Measurements from ENCODE around the gene SCUBE2. TPM values are rescaled to one million over a fixed set of nuclear protein-coding genes. Genes with fewer than 3 reads are reported as not detected.

SCUBE2 gene
- total RNA-seq, 8 experiments from 2014 or later: 0.94 to 25.4 (median 3.4) TPM

DNA sequence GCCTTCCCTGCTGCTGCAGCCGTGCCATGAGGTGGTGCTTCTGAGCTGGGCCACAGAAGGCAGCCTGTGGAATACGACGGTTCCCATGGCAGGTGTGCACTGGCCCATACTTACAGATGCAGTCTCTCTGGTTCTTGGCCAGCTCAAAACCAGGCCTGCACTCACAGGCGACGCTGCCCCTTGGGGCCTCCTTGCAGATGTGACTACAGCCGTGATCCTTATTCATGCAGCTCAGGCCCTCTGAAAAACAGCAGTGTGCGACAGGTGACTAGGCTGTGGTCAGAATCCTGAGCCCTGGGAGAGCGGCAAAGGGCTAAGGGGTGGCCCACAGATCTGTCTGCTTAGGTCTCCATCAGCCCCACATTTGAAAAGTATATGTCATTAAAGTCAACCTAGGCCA lies 22.1 kb downstream of the SCUBE2 start:
- H3K27ac ChIP-seq: no peak overlapping the region
- no peak for ATAC-seq (replicated peaks in 6 of 8)
- no peak overlapping the region for H3K4me3 ChIP-seq
- 79 to 100% (median 92%) methylated on average over 1 to 4 of the region's 8 CpGs; no CpG with 5 or more reads in 6 of the 10 experiments for WGBS, 10 experiments
- in situ Hi-C loops (cut with MboI; ENCODE audit: low pct_unique_long_range_greater_than_20kb in 2 of 9, low sequenced_read_pairs in 9 of 9, unreplicated experiment in 9 of 9): no loop called here
- peaks cover 15 to 17% of the 10 kb centered on the region in 2 donors for H3K4me1 ChIP-seq (replicated peaks in 1 of 2)

DNA sequence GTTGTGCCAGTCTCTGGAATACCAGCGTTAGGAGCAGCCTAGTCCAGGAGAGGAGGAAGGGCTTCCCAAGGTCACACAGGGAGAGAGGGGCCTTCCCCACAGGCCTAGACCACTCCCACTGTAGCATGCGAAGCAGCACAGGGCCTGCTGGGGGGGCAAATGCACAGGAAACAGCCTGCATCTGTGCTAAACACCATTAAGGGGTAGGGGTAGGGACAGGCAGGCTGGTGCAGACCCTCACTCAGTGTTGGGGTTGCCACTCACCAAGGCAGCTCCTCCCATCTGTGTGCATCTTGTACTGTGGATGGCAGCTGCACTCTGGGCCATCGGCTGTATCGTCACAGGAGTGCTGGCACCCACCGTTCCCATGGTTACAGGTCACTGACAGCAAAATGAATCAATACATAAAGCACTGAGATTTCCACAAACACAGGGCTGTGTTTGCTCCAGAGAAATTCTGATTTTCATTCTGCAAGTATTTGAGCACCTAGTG lies 24.9 kb downstream of the SCUBE2 start:
- WGBS, 10 experiments: 0 to 100% (median 28%) methylated on average over 1 to 2 of the region's 5 CpGs; no CpG with 5 or more reads in 6 of the 10 experiments
- peak in 6 of 8 experiments; percentile 22 to 98 (median 98) for ATAC-seq (replicated peaks in 6 of 8)
- Histone ChIP-seq H3K27ac (peak overlapping the region; percentile 64 to 82), H3K4me3 (no peak overlapping the region), H3K4me1 (replicated peaks in 1 of 2) (peaks cover 15 to 17% of the 10 kb centered on the region in 2 donors)
- in situ Hi-C loops (cut with MboI; ENCODE audit: low pct_unique_long_range_greater_than_20kb in 2 of 9, low sequenced_read_pairs in 9 of 9, unreplicated experiment in 9 of 9): no loop called here

DNA sequence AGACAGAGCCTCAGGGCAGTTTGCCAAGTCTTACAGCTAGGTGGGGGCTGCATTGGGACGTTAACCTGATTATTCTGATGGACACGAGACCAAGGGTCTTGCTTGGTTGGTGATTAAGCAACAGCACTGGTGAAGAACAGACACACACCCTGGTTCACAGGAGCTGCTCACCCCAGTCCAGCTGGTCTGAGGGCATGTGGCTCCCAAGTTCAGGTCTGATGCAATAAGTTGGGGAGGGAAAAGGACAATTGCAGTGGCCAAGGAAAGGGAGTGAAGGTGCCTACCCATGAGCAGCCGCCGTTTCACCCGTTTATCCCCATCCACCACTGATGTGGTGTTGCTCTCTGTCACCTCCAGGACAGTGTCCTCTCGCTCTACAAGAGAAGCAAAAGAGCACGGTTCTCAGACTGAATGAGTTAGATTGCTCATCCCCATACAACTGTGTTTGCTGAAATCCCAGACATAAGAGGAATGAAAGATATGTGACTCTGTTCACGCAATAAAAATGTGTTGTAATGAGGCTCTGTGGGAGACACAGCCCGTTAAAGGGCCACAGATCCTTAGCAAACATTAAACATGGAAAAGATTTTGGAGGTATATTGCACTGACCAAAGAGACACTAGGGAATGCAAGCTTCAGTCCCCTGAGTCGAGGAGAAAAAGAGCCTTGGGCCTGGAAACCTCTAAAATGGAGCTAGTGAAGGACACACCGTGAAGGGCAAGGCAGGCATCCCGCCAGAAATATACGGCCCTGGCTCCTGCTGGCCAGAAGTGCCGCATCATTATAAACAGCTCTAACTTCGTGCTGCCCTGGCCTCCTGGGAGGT lies 25.6 kb downstream of the SCUBE2 start:
- peaks cover 15 to 17% of the 10 kb centered on the region in 2 donors for H3K4me1 ChIP-seq (replicated peaks in 1 of 2)
- ATAC-seq (replicated peaks in 6 of 8): no peak
- in situ Hi-C loops (cut with MboI; ENCODE audit: low pct_unique_long_range_greater_than_20kb in 2 of 9, low sequenced_read_pairs in 9 of 9, unreplicated experiment in 9 of 9): no loop called here
- H3K27ac ChIP-seq: peak overlapping the region; percentile 64 to 82
- WGBS, 10 experiments: 77 to 97% (median 89%) methylated on average over 2 to 9 of the region's 15 CpGs; no CpG with 5 or more reads in 2 of the 10 experiments
- H3K4me3 ChIP-seq: no peak overlapping the region

DNA sequence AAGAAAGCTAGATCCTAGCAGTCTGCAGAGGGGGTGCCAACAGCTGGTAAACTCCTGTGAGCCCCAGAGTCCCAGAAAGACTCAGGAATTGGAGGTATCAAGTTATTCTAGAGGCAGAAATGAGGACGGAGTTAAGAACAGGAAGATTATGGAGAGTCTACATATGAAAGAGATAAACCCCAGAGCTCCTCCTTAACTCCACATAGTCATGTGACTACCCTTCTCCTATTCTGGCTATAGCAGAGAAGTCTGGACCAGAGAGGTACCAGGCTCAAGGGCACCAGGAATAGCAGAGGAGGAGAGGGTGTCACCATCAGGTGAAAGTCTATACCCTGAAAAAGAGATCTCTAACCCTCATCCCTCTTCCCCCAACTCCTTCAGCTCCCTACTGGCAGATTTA lies 29.6 kb downstream of the SCUBE2 start:
- no peak for ATAC-seq (replicated peaks in 6 of 8)
- in situ Hi-C loops (cut with MboI; ENCODE audit: low pct_unique_long_range_greater_than_20kb in 2 of 9, low sequenced_read_pairs in 9 of 9, unreplicated experiment in 9 of 9): no loop called here
- H3K4me1 ChIP-seq (replicated peaks in 1 of 2): peaks cover 10 to 11% of the 10 kb centered on the region in 2 donors
- 80 to 100% (median 100%) methylated on average over 1 of the region's 1 CpG; no CpG with 5 or more reads in 4 of the 10 experiments for WGBS, 10 experiments
- H3K27ac ChIP-seq: no peak overlapping the region
- no peak overlapping the region for H3K4me3 ChIP-seq

DNA sequence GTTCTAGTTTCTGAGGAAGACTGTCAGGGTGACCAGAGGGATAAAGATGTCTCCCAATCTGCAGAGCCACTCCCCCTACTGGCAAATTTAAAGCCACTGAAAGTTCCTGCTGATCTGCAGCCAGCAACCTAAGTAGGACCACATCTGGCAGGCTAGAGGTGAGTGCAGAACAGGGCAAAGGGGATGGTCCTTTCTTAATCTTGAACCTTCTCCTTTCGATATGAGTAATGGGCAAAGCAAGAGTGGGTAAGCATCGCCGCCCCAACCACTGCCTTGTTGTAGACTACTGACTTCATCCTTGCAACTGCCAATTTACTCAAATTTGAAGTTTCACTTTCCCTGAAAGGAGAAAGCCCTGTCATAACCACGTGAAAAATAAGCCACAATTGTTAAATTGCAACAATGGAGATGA lies 30.7 kb downstream of the SCUBE2 start:
- Histone ChIP-seq H3K4me1 (replicated peaks in 1 of 2) (peaks cover 0 to under 1% of the 10 kb centered on the region in 2 donors), H3K27ac (no peak overlapping the region), H3K4me3 (no peak overlapping the region)
- WGBS, 10 experiments: 14 to 100% (median 80%) methylated on average over 1 to 3 of the region's 4 CpGs; no CpG with 5 or more reads in 5 of the 10 experiments
- in situ Hi-C loops (cut with MboI; ENCODE audit: low pct_unique_long_range_greater_than_20kb in 2 of 9, low sequenced_read_pairs in 9 of 9, unreplicated experiment in 9 of 9): no loop called here
- ATAC-seq (replicated peaks in 6 of 8): no peak

DNA sequence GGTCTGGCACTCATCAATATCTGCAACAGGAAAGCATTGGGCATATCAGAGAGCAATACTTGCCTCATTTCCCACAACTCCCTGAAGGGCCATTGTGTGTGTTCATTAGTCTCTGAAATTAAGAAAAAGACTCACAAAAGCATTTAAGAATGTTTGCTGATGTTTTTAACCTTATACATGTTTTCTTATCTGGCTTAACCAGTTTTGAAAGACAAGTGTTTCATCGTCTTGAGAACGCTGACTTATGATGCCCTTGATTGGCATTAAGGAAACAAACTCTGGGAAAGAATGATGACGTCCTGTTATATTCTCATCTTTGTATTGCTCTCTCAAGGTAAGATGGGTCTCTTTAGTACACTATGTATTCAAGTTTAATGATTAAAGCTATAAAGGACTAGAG lies 32.0 kb downstream of the SCUBE2 start:
- no peak overlapping the region for H3K27ac ChIP-seq
- no peaks in the 10 kb centered on the region for H3K4me1 ChIP-seq (replicated peaks in 1 of 2)
- in situ Hi-C loops (cut with MboI; ENCODE audit: low pct_unique_long_range_greater_than_20kb in 2 of 9, low sequenced_read_pairs in 9 of 9, unreplicated experiment in 9 of 9): no loop called here
- 80 to 100% (median 90%) methylated on average over 2 to 3 of the region's 3 CpGs; no CpG with 5 or more reads in 3 of the 10 experiments for WGBS, 10 experiments
- H3K4me3 ChIP-seq: no peak overlapping the region
- no peak for ATAC-seq (replicated peaks in 6 of 8)

DNA sequence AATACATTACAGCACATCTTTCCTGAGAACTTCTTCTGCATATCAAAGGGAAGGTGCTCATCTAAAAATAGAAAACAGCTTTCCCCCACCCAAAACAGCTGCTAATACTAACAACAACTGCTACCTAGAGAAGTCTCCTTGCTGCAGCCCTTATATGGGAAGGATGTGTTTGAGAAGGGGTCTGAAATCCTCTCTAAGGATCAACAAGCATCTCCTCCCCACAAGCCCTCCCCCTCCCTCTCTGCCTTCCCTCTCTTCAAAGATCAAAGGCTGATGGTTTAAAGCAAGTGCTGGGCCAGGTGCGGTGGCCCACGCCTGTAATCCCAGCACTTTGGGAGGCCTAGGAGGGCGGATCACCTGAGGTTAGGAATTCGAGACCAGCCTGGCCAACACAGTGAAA lies 33.5 kb downstream of the SCUBE2 start:
- H3K27ac ChIP-seq: no peak overlapping the region
- WGBS, 10 experiments: 100% methylated on average over 1 of the region's 4 CpGs; no CpG with 5 or more reads in 8 of the 10 experiments
- H3K4me1 ChIP-seq (replicated peaks in 1 of 2): no peaks in the 10 kb centered on the region
- no peak for ATAC-seq (replicated peaks in 6 of 8)
- in situ Hi-C loops (cut with MboI; ENCODE audit: low pct_unique_long_range_greater_than_20kb in 2 of 9, low sequenced_read_pairs in 9 of 9, unreplicated experiment in 9 of 9): no loop called here
- no peak overlapping the region for H3K4me3 ChIP-seq

DNA sequence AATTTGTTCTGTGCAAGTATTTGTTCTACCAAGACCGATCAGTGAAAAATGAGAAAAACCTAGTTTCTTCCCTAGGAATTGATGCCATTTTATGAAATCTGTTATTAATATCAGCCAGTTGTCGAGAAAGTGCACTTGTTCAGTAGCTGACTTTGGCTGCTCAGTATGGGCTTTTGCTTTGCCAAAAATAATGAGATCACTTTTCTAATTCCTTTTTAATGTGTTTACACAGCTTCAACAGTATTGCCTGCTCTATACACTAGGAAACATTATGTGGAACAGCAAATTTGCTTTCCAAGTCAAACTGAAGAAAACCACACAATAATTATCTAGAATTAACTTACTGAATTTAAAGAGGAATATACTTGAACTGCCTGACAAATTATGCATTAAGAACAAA lies 34.4 kb downstream of the SCUBE2 start:
- in situ Hi-C loops (cut with MboI; ENCODE audit: low pct_unique_long_range_greater_than_20kb in 2 of 9, low sequenced_read_pairs in 9 of 9, unreplicated experiment in 9 of 9): no loop called here
- WGBS, 10 experiments: 0 to 100% (median 54%) methylated on average over 1 to 2 of the region's 2 CpGs
- peak in 1 of 8 experiments; percentile 70 for ATAC-seq (replicated peaks in 6 of 8)
- H3K27ac ChIP-seq: no peak overlapping the region
- no peak overlapping the region for H3K4me3 ChIP-seq
- H3K4me1 ChIP-seq (replicated peaks in 1 of 2): no peaks in the 10 kb centered on the region

DNA sequence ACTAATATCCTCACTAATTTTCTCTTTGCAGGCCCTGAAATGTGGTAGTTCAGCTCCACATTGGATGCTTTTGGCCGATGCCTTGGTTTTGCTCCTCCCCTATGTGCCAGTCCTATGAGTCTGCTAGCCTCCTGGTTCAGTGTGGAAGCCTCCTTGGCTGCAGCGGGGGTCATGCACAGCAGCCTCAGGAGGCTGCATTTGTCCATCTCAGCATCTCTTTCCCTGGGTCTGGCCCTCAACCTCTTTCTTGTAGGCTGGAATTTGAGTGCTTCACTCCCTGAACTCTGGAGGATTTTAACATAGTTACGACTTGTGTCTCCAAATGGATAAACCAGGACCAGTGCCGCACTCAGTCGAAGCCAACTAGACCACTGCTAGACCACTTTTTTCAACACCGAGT lies 34.9 kb downstream of the SCUBE2 start:
- no peak overlapping the region for H3K27ac ChIP-seq
- in situ Hi-C loops (cut with MboI; ENCODE audit: low pct_unique_long_range_greater_than_20kb in 2 of 9, low sequenced_read_pairs in 9 of 9, unreplicated experiment in 9 of 9): no loop called here
- no peak overlapping the region for H3K4me3 ChIP-seq
- no peaks in the 10 kb centered on the region for H3K4me1 ChIP-seq (replicated peaks in 1 of 2)
- 38 to 100% (median 89%) methylated on average over 1 to 6 of the region's 6 CpGs for WGBS, 10 experiments
- no peak for ATAC-seq (replicated peaks in 6 of 8)

DNA sequence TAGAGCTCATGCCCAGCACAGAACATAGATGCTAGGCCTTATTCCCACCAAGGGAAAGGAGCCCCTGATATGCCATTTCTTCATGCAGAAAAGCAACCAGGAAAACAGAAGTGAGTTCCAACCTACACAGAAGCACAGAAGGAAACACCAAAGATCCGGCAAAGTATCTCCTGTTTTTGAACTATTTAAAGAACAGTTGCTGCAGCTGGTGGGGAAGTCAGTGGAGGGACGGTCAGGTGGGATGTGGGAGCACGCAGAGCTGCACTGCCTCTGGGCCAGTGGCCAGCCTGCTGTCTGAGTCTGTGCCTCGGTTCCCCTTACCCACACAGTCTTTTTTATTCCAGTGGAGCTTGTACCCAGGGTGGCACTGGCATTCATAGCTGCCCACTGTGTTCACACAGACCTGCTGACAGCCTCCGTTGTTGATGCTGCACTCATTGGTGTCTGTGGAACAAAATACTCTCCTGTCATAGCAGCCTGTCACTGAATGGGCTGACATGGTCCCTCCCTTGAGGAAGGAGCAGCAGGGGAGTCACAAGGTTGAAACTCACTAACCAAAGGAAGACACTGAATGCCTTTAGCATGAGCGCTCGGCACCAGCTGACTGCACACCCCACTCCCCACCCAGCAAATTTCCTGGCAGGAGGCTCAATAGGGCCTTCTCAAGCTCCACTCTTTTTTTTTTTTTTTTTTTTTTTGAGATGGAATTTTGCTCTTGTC lies 37.9 kb downstream of the SCUBE2 start:
- in situ Hi-C loops (cut with MboI; ENCODE audit: low pct_unique_long_range_greater_than_20kb in 2 of 9, low sequenced_read_pairs in 9 of 9, unreplicated experiment in 9 of 9): no loop called here
- 60 to 100% (median 90%) methylated on average over 1 to 5 of the region's 7 CpGs; no CpG with 5 or more reads in 3 of the 10 experiments for WGBS, 10 experiments
- peak in 6 of 8 experiments; percentile 21 to 90 (median 63) for ATAC-seq (replicated peaks in 6 of 8)
- Histone ChIP-seq H3K27ac (no peak overlapping the region), H3K4me1 (replicated peaks in 1 of 2) (peaks cover 0 to 9% of the 10 kb centered on the region in 2 donors), H3K4me3 (no peak overlapping the region)

DNA sequence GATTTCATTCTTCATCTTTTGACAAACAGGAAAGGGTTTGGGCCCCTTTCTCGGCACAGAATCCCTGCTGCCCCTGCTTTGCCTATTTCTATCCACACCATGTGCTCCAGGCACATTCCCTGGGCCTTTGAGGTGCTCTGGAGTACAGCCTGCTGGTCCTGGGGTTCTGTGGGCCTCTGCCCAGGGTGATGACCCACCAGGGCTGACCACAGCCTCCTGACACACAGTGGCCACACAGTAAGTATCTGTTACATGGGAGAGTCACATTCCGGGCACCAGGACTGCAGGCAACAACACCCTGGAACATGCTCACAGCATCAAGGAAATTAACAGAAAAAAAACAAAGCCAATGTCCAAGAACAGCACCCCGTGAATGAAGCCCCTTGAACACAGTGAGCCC lies 39.1 kb downstream of the SCUBE2 start:
- ATAC-seq (replicated peaks in 6 of 8): no peak
- H3K4me3 ChIP-seq: no peak overlapping the region
- 40 to 100% (median 82%) methylated on average over 1 to 3 of the region's 3 CpGs; no CpG with 5 or more reads in 5 of the 10 experiments for WGBS, 10 experiments
- in situ Hi-C loops (cut with MboI; ENCODE audit: low pct_unique_long_range_greater_than_20kb in 2 of 9, low sequenced_read_pairs in 9 of 9, unreplicated experiment in 9 of 9): no loop called here
- peaks cover 2 to 20% of the 10 kb centered on the region in 2 donors for H3K4me1 ChIP-seq (replicated peaks in 1 of 2)
- H3K27ac ChIP-seq: no peak overlapping the region

DNA sequence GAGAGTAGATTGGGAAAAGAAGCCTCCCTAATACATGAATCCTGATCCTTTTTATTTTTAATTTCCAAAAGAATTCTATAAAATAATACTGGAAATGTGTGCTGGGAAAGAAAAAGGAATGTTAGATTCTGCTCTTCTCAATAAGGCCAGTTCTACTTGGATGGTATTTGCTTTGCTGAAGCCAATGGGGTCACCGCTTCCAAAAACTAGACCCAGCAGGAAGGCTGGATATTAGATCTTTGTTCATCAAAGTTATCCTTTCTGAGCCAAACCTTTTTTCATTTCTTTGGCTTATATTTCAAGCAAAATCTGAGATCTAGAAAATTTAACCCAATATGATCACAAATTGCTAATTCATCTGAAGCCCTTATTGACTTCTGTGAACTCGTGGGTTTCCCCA lies 41.4 kb downstream of the SCUBE2 start:
- in situ Hi-C loops (cut with MboI; ENCODE audit: low pct_unique_long_range_greater_than_20kb in 2 of 9, low sequenced_read_pairs in 9 of 9, unreplicated experiment in 9 of 9): no loop called here
- no peak for ATAC-seq (replicated peaks in 6 of 8)
- peaks cover 2 to 25% of the 10 kb centered on the region in 2 donors for H3K4me1 ChIP-seq (replicated peaks in 1 of 2)
- no peak overlapping the region for H3K4me3 ChIP-seq
- no peak overlapping the region for H3K27ac ChIP-seq
- 83 to 100% (median 100%) methylated on average over 1 to 2 of the region's 2 CpGs; no CpG with 5 or more reads in 3 of the 10 experiments for WGBS, 10 experiments

DNA sequence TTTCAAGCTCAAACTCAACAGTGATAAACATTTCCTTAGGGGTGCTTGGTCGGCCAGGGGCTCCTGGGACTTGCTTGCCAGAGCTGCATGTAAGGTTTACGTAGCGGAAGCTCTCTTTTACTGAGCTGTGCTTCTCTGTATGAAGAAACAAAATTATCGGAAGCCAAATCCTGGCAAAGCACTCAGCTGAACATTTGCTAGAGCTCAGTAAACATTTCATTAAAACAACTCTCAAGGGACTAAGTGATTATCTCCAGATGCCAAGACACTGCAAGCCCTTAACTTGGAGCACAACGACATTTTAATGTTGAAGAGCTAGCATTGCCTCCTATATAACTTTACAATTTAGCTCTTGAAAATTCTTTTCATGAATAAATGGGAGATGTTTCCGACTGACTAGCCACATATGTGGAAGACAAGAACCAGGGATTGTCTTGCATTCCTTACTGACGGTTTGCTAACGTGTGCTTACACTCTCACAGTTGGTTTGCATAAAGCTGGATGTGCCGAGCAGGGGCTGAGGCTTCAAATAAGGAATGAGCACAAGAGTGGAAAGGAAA lies 43.4 kb downstream of the SCUBE2 start:
- in situ Hi-C loops (cut with MboI; ENCODE audit: low pct_unique_long_range_greater_than_20kb in 2 of 9, low sequenced_read_pairs in 9 of 9, unreplicated experiment in 9 of 9): no loop called here
- peak in 7 of 8 experiments; percentile 32 to 81 (median 59) for ATAC-seq (replicated peaks in 6 of 8)
- Histone ChIP-seq H3K27ac (no peak overlapping the region), H3K4me3 (no peak overlapping the region), H3K4me1 (replicated peaks in 1 of 2) (peaks cover 2 to 25% of the 10 kb centered on the region in 2 donors)
- 11 to 88% (median 40%) methylated on average over 1 to 9 of the region's 9 CpGs for WGBS, 10 experiments

Data from motor neuron (in vitro differentiated cells).